ENCODE measurements around the gene UTP18. TPM values are rescaled to one million over a fixed set of nuclear protein-coding genes. Genes with fewer than 3 reads are reported as not detected.

Gene UTP18
- total and polyA plus RNA-seq, 9 of the 15 experiments (the other 6 are each of a cell fraction or from before 2014, with no cell fraction given), result 31.1 to 99.2 (median 66.7) TPM

- H3K27ac ChIP-seq (ENCODE audit: extremely low read depth, low read depth, low read length), result no peak overlapping the region
- no peak for ATAC-seq
- WGBS (ENCODE audit: insufficient coverage, low coverage, missing lambda C conversion rate), result 52% methylated on average over 10 of the region's 10 CpGs
- no peak overlapping the region; a peak in 1 of 4 replicates for H3K9ac ChIP-seq (ENCODE audit: insufficient read depth in 1 of 2, low read depth in 2 of 2, low read length in 2 of 2)
- H4K20me1 ChIP-seq (replicated peaks; ENCODE audit: control insufficient read depth, insufficient read depth, low read length), result no peaks in the 10 kb centered on the region
- FAIRE-seq, result no peak
- CTCF ChIA-PET (ENCODE audit: low intra/inter-chr PET ratio), result no interaction called here
- BruUV-seq (replicated peaks), result no TSS peak
- H3K4me2 ChIP-seq (ENCODE audit: insufficient read depth, low read length), result no peak overlapping the region
- H3K4me1 ChIP-seq (replicated peaks in 1 of 2; ENCODE audit: control insufficient read depth in 2 of 2, insufficient read depth in 2 of 2, low read length in 2 of 2), result no peaks in the 10 kb centered on the region; a peak in 1 of 5 replicates
- intact Hi-C loops (cut with micrococcal nuclease), result no loop called here
- H3K9me1 ChIP-seq (ENCODE audit: control insufficient read depth, insufficient read depth, low read length), result peaks cover 3% of the 10 kb centered on the region
- peaks cover 25% of the 10 kb centered on the region for H3K79me2 ChIP-seq (ENCODE audit: control insufficient read depth, insufficient read depth, low read length)
- in situ Hi-C loops (cut with MboI), result no loop called here
- H2AFZ ChIP-seq (ENCODE audit: low read depth, low read length), result no peak overlapping the region
- DNase-seq (ENCODE audit: extremely low read depth in 1 of 4, low spot score in 3 of 4), result no peak
- no peaks in the 10 kb centered on the region for H3K9me3 ChIP-seq (replicated peaks; ENCODE audit: control insufficient read depth, insufficient read depth, low read depth, low read length)
- POLR2A ChIA-PET, result no interaction called here
- no peaks in the 10 kb centered on the region for H3K27me3 ChIP-seq (ENCODE audit: control insufficient read depth in 2 of 2, insufficient read depth in 2 of 2, low read length in 2 of 2)
- H3K4me3 ChIP-seq, result no peak overlapping the region
- peaks cover 48% of the 10 kb centered on the region; the same call in 2 of the 3 replicates for H3K36me3 ChIP-seq (ENCODE audit: control insufficient read depth, insufficient read depth, low read length)
- TF ChIP-seq, protein P1, sequence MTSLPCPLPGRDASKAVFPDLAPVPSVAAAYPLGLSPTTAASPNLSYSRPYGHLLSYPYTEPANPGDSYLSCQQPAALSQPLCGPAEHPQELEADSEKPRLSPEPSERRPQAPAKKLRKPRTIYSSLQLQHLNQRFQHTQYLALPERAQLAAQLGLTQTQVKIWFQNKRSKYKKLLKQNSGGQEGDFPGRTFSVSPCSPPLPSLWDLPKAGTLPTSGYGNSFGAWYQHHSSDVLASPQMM (CRISPR knock-in tag; IDR thresholded peaks at IDR 0.05), result no peak
- TF ChIP-seq VEZF1 (CRISPR knock-in tag; IDR thresholded peaks at IDR 0.05) (no peak), STAG1 (CRISPR knock-in tag; IDR thresholded peaks at IDR 0.05; ENCODE audit: borderline replicate concordance) (no peak), RAD51 (IDR thresholded peaks at IDR 0.05; ENCODE audit: borderline replicate concordance, low read depth) (no peak), NONO (IDR thresholded peaks at IDR 0.05; ENCODE audit: low read depth in 2 of 2, low read length in 1 of 2) (no peak), TFAM (CRISPR knock-in tag; conservative IDR thresholded peaks at IDR 0.05) (no peak), ZNF589 (CRISPR knock-in tag; IDR thresholded peaks at IDR 0.05; ENCODE audit: low read depth) (no peak), ZNF57 (CRISPR knock-in tag; IDR thresholded peaks at IDR 0.05) (no peak)
- TF ChIP-seq, protein P2, sequence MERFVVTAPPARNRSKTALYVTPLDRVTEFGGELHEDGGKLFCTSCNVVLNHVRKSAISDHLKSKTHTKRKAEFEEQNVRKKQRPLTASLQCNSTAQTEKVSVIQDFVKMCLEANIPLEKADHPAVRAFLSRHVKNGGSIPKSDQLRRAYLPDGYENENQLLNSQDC (CRISPR knock-in tag; IDR thresholded peaks at IDR 0.05), result no peak
- TF ChIP-seq, protein P3, sequence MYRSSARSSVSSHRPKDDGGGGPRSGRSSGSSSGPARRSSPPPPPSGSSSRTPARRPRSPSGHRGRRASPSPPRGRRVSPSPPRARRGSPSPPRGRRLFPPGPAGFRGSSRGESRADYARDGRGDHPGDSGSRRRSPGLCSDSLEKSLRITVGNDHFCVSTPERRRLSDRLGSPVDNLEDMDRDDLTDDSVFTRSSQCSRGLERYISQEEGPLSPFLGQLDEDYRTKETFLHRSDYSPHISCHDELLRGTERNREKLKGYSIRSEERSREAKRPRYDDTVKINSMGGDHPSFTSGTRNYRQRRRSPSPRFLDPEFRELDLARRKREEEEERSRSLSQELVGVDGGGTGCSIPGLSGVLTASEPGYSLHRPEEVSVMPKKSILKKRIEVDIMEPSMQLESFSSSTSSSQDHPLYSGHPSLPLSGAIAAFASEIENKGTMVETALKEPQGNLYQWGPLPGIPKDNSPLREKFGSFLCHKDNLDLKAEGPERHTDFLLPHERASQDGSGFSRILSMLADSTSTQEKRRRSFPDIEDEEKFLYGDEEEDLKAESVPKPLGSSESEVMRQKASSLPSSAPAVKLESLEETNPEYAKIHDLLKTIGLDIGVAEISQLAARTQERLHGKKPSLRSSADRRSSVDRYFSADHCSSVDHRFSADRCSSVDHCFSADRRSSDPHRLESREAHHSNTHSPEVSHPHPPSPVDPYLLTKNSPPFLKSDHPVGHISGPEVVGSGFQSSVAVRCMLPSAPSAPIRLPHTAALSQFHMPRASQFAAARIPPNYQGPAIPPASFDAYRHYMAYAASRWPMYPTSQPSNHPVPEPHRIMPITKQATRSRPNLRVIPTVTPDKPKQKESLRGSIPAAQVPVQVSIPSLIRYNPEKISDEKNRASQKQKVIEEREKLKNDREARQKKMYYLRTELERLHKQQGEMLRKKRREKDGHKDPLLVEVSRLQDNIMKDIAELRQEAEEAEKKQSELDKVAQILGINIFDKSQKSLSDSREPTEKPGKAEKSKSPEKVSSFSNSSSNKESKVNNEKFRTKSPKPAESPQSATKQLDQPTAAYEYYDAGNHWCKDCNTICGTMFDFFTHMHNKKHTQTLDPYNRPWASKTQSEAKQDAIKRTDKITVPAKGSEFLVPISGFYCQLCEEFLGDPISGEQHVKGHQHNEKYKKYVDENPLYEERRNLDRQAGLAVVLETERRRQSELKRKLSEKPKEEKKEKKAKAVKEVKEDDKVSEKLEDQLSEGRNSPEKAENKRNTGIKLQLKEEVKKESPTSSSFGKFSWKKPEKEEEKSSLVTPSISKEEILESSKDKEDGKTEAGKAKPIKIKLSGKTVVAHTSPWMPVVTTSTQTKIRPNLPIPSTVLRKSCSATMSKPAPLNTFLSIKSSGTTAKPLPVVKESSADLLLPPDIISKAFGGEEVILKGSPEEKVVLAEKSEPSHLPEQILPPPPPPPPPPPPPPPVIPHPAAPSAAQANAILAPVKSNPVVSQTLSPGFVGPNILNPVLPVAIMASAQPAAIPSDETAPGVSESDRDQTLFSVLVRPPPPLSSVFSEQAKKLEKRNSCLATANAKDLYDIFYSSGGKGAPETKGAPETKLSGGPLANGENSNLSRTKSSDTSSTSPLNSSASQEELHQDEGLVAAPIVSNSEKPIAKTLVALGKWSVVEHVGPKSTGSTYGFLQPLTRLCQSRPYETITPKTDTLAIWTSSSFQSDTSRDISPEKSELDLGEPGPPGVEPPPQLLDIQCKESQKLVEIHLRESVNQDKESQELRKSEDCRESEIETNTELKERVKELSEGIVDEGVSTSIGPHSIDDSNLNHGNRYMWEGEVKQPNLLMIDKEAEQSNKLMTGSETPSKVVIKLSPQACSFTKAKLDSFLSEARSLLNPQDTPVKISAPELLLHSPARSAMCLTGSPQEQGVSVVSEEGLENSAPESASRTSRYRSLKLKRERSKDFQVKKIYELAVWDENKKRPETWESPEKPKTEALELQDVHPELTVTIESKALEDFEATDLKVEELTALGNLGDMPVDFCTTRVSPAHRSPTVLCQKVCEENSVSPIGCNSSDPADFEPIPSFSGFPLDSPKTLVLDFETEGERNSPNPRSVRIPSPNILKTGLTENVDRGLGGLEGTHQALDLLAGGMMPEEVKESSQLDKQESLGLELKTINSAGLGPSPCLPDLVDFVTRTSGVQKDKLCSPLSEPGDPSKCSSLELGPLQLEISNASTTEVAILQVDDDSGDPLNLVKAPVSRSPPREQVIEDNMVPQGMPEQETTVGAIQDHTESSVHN (IDR thresholded peaks at IDR 0.05; ENCODE audit: borderline replicate concordance in 1 of 2, low read depth in 1 of 2), result no peak
Measured at GRCh38 chr17:51224402-51225262, 35.7 kb upstream of the UTP18 start.
